IPS DF 6.9 (cell line): ENCODE data around the gene CTPS1.

ENCODE experiments used
- DNase-seq: peaks from one replicate; pipeline ENCODE4 v3.0.0-alpha.2; 2013; ENCODE audit warnings: low read depth, low spot score
- H3K27ac ChIP-seq: one replicate; pipeline ENCODE4 v1.5.1; 2013; ENCODE audit warnings: low read length, control low read depth
- H3K27me3 ChIP-seq: 2 replicates; pipeline ENCODE4 v1.6.1; 2013; ENCODE audit warnings: mild to moderate bottlenecking, low read length; ENCODE audit not compliant: control insufficient read depth, insufficient read depth
- H3K36me3 ChIP-seq: 2 replicates; pipeline ENCODE4 v1.6.1; 2013; ENCODE audit warnings: low read length; ENCODE audit not compliant: control insufficient read depth, insufficient read depth
- H3K4me1 ChIP-seq: 2 replicates; pipeline ENCODE4 v1.6.1; 2013; ENCODE audit warnings: low read length; ENCODE audit not compliant: control insufficient read depth, insufficient read depth
- H3K4me3 ChIP-seq: 2 replicates; pipeline ENCODE4 v1.5.1; 2013; ENCODE audit warnings: mild to moderate bottlenecking, low read length
- H3K9me3 ChIP-seq: 2 replicates; pipeline ENCODE4 v1.6.1; 2013; ENCODE audit warnings: low read length, inconsistent platforms; ENCODE audit not compliant: control insufficient read depth, insufficient read depth
- WGBS: extraction: QIAGEN DNeasy Blood & Tissue Kit; methylation state at CpG from one replicate; pipeline ENCODE4 v1.1.7; 2013; ENCODE audit warnings: mixed read lengths, missing lambda C conversion rate; ENCODE audit not compliant: insufficient read length, insufficient coverage; 5-methylcytosine and 5-hydroxymethylcytosine counted together

Gene CTPS1

DNA sequence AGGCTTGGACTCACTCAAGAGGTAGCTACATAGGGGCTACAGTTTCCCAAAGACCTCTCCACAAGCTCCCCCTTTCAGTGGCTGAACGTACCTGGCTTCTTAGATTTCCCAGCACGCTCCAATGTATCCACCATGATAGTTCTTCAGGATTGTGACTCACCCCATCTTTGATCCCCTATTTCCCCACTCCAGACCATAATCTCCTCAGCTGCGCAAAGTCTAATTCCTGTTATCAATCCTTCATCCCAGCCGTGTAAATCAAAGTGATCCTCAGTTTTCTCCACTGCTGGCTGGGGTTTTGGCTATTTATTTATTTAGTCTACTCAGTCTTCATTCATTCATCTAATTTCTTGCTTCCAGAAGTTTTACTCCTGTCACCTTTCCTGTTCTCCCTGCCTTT, 13.1 kb upstream of the CTPS1 start:
- no peaks in the 10 kb centered on the region for H3K27me3 ChIP-seq
- no peak overlapping the region for H3K4me3 ChIP-seq
- H3K9me3 ChIP-seq, result no peaks in the 10 kb centered on the region
- H3K27ac ChIP-seq, result no peak overlapping the region
- no peak for DNase-seq
- no peaks in the 10 kb centered on the region for H3K4me1 ChIP-seq
- WGBS, result no CpG with 5 or more reads among the region's 4 CpGs
- no peaks in the 10 kb centered on the region for H3K36me3 ChIP-seq

DNA sequence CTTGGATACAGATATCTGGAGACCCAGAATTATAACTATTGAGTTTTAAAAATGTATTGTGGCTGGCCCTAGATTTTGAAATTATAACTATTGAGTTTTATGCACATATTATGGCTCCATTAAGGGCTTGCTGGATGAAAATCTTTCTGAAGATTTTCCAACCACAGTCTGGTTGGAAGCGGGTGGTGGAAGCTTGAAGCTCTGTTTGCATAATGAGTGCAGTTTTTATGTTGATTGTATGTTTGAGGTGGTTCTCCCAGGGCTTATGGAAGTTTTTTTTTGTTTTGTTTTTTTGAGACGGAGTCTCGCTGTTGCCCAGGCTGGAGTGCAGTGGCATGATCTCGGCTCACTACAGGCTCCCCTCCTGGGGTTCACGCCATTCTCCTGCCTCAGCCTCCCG, 10.1 kb upstream of the CTPS1 start:
- no peaks in the 10 kb centered on the region for H3K36me3 ChIP-seq
- H3K27ac ChIP-seq, result no peak overlapping the region
- no peaks in the 10 kb centered on the region for H3K9me3 ChIP-seq
- no peaks in the 10 kb centered on the region for H3K4me1 ChIP-seq
- H3K27me3 ChIP-seq, result no peaks in the 10 kb centered on the region
- DNase-seq, result no peak
- no CpG with 5 or more reads among the region's 6 CpGs for WGBS
- H3K4me3 ChIP-seq, result no peak overlapping the region

DNA sequence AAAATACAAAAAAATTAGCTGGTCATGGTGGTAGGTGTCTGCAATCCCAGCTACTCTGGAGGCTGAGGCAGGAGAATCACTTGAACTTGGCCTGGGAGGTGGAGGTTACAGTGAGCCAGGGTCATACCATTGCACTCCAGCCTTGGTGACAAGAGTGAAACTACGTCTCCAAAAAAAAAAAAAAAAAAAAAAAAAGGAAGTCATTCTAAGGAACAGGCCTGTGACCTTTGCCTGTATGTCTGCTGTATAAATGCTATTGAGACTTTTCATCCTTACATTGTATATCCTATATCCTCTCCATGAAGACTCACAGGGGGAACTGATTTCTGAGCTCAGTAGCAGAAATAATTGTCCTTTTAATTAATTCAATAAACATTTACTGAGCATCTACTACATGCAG, 7.5 kb upstream of the CTPS1 start:
- no peak for DNase-seq
- Histone ChIP-seq H3K4me3 (no peak overlapping the region), H3K4me1 (no peaks in the 10 kb centered on the region), H3K9me3 (no peaks in the 10 kb centered on the region), H3K27me3 (no peaks in the 10 kb centered on the region), H3K36me3 (no peaks in the 10 kb centered on the region), H3K27ac (no peak overlapping the region)
- whole genome bisulfite sequencing, result no CpG with 5 or more reads among the region's 1 CpG

DNA sequence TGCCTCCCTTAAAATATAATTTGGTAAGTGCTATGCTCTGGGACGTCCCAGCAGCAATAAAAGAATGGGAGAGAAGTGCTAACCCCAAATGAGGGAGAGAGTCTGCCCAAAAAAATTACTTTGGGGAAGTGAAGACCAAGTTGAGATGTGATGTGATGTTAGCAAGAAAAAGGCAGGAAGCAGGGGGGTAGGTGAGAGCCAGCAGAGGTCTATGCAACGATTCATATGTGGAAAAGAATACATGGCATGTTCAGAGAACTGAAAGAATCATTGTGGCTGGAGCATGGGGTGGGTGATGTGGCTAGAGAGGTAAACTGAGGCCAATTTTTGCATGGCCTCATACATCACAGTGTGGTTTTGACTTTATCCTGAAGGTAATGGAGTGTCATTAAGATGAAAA, 5.6 kb upstream of the CTPS1 start:
- Histone ChIP-seq H3K36me3 (no peaks in the 10 kb centered on the region), H3K9me3 (no peaks in the 10 kb centered on the region), H3K27ac (no peak overlapping the region), H3K4me1 (no peaks in the 10 kb centered on the region), H3K4me3 (no peak overlapping the region), H3K27me3 (no peaks in the 10 kb centered on the region)
- no peak for DNase-seq
- no CpG with 5 or more reads among the region's 2 CpGs for WGBS

DNA sequence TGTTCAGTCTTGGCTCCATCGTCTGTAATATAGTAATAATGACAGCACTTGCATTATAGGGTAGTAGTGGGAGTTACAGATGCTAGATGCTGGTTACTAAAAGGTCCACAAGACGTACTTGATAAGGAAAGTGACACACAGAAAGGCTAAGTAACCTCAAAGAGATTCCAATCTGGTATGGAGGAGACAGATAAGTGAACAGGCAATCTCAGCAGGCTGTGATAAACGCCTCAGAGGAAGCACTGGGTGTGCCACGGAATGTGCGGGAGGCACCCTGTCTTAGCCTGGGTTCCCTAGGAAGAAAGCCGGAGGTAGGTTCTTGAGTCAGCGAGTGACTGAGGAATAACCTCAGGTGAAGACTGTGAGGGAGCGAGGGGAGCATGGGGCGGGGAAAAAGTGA, 4.6 kb upstream of the CTPS1 start:
- no peak overlapping the region for H3K27ac ChIP-seq
- H3K9me3 ChIP-seq, result no peaks in the 10 kb centered on the region
- no peaks in the 10 kb centered on the region for H3K4me1 ChIP-seq
- no peaks in the 10 kb centered on the region for H3K36me3 ChIP-seq
- H3K4me3 ChIP-seq, result no peak overlapping the region
- no peak for DNase-seq
- no peaks in the 10 kb centered on the region for H3K27me3 ChIP-seq
- WGBS, result no CpG with 5 or more reads among the region's 9 CpGs

DNA sequence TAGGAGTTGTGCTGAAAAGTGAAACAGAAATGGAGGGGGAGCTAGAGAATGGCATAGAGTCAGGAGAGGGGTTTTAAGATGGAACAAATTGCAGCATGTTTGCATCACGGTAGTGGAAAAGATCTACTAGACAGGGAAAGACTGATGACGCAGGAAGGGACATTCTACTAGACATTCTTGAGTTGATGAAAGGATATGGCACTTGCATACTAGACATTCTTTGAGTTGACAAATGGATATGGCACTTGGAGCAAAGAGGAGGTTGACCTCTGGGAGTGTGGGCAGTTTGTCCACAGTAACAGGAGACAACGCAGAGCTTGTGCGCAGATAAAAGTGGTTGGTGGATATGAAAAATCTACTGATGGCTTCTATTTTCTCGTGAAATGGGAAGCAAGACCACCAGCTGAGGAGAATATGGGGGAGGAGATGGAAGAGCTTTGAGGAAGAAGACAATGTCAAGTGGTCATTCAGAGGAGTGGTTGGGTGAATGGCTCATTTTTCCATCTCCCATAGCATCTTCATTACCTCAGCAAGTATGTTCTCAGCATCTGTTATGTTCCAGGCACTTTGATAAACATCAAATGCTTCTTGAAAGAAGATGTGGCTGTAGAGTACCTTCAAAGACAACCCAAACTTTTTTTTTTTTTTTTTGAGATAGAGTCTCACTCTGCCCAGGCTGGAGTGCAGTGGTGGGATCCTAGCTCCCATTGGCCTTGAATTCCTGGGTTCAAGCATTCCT, 2.4 kb upstream of the CTPS1 start:
- peaks cover 2% of the 10 kb centered on the region; the same call in 1 of the 2 replicates for H3K4me1 ChIP-seq
- H3K27me3 ChIP-seq, result no peaks in the 10 kb centered on the region
- no peaks in the 10 kb centered on the region for H3K9me3 ChIP-seq
- no CpG with 5 or more reads among the region's 5 CpGs for WGBS
- no peaks in the 10 kb centered on the region for H3K36me3 ChIP-seq
- H3K4me3 ChIP-seq, result no peak overlapping the region
- no peak overlapping the region for H3K27ac ChIP-seq
- no peak for DNase-seq

DNA sequence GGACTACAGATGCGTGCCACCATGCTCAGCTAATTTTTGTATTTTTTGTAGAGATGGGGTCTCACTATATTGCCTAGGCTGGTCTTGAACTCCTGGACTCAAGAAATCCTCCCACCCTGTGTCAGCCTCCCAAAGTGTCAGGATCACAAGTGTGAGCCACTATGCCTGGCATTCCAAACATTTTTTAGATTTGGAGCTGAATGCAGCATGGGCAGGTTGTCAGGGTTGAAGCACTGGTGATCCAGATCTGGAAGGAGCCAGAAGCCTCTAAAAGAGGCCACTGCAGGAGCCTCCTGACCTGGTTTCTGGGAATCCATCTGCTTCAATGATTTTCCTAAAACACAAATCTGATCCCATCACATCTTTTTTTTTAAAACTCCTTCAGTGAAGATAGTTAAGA, 1.8 kb upstream of the CTPS1 start:
- no peaks in the 10 kb centered on the region for H3K36me3 ChIP-seq
- no CpG with 5 or more reads among the region's 1 CpG for WGBS
- H3K9me3 ChIP-seq, result no peaks in the 10 kb centered on the region
- DNase-seq, result no peak
- peaks cover 2% of the 10 kb centered on the region; the same call in 1 of the 2 replicates for H3K4me1 ChIP-seq
- no peak overlapping the region for H3K27ac ChIP-seq
- H3K27me3 ChIP-seq, result no peaks in the 10 kb centered on the region
- H3K4me3 ChIP-seq, result no peak overlapping the region

DNA sequence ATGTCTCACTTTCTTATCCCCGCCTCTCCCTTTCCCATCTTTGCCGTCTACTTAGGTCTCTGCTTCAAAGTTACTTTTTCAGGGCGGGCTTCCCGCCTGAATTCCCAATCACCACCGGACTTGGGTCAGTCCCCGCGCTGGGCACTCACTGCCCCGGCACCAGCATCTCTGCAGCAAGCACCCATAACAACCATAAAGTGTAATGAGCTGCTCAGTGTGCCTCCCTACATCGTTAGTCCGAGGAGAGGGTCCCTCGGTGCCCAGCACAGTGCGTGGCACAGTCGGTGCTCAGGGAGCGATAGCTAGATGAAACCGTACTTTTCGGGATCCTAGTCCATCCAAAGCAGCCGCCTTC, 633 bp upstream of the CTPS1 start:
- Histone ChIP-seq H3K27me3 (no peaks in the 10 kb centered on the region), H3K36me3 (no peaks in the 10 kb centered on the region; the same call in 1 of the 2 replicates), H3K4me3 (peak overlapping the region; percentile 79; the same call in 1 of the 2 replicates), H3K27ac (no peak overlapping the region), H3K4me1 (peaks cover 2% of the 10 kb centered on the region; the same call in 1 of the 2 replicates), H3K9me3 (no peaks in the 10 kb centered on the region)
- WGBS, result no CpG with 5 or more reads among the region's 17 CpGs
- no peak for DNase-seq

DNA sequence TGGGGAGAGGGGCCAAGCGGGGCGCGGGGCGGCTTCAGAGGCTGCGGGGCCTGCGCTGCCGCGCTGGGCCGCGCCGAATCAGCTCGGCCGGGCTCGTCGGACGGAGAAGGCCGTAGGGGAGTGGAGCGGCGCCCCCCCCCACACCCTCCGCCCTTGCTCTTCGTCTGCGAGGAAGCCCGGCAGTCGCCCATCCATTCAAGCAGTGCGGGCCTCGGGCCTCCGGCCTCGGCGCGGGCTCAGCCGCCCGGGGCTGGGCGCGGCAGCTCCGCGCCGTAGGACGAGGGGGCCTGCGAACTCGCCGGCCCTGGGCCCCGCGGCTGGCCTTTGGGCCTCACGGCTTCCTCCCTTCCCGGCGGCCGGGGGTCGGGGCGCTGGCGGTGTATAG, 564 bp downstream of the CTPS1 start:
- Histone ChIP-seq H3K36me3 (peaks cover under 1% of the 10 kb centered on the region; the same call in 1 of the 2 replicates), H3K9me3 (no peaks in the 10 kb centered on the region), H3K27ac (no peak overlapping the region), H3K4me1 (peaks cover 2% of the 10 kb centered on the region; the same call in 1 of the 2 replicates), H3K27me3 (no peaks in the 10 kb centered on the region), H3K4me3 (peak overlapping the region; percentile 79)
- no CpG with 5 or more reads among the region's 50 CpGs for WGBS
- DNase-seq, result no peak

DNA sequence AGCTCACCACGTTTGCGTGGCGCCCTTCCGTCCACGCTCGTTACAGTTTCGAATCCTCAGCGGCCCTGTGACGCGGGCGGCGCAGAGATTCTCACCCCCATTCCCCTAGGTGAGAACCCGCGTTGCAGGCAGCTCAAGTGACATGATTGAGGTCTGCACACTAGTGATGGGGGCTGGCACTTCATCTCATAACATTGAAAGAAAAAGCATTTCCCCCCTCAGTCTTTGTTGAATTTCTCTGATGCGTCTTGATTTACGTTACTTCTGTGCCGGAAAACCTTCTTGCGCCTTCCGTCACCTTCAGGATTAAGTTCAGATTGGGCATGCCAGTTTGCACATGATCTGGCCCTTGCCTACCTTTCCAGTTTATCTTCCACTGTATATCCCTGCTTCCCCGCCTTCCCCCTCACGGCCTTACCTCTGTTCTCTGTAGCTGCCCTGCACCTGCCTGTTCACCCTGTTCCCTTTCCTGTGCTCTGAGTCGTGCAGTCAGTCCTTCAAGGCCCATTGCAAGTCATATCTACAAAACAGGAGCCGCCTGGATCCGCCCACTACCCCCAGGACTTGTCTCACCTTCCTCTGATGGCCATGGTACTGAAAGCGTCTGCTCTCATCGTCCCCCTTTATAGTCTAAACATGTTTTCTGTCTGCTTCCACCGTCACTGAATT, 1.1 kb downstream of the CTPS1 start:
- no CpG with 5 or more reads among the region's 27 CpGs for WGBS
- H3K27me3 ChIP-seq, result no peaks in the 10 kb centered on the region
- peaks cover 2% of the 10 kb centered on the region; the same call in 1 of the 2 replicates for H3K4me1 ChIP-seq
- no peak for DNase-seq
- no peaks in the 10 kb centered on the region for H3K9me3 ChIP-seq
- no peak overlapping the region for H3K27ac ChIP-seq
- peaks cover 5% of the 10 kb centered on the region; the same call in 1 of the 2 replicates for H3K36me3 ChIP-seq
- H3K4me3 ChIP-seq, result peak overlapping the region; percentile 79
